ENCODE measurements around the gene THADA.

GRCh38 chr2:43636621-43637020 lies 40.8 kb upstream of the THADA start:
- TF ChIP-seq CTCF (IDR thresholded peaks at IDR 0.05) = no peak
- TF ChIP-seq POLR2A (IDR thresholded peaks at IDR 0.05) = no peak
